ENCODE measurements around the gene ADCY6. TPM values are rescaled to one million over a fixed set of nuclear protein-coding genes. Genes with fewer than 3 reads are reported as not detected.
A peak's percentile ranks its signal among the peaks of the same experiment; 100 is the strongest.

Gene ADCY6
- total and polyA plus RNA-seq, 8 donors = 12.9 to 53.4 (median 21.6) TPM

DNA sequence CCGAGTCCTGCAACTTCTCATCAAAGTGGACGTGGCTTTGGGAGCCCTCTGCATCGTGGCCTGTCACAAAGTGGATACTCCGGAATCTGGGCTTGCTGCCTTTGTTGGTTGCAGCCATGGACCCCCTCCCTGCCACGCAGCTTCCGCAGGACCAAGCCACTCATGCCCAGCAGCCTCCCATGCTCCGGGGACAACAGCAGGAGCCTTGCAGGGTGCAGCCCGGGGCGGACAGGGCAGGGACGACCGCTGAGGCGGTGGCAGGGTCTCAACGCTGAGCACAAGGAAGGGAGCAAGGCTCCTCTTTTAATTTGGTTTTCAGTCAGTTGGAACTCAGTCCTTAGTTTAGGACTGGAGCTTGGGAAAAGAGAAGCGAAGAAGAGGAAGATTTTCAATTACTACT, 12.1 kb upstream of the ADCY6 start:
- 55 to 67% methylated on average over 14 of the region's 14 CpGs for WGBS, 2 donors
- intact Hi-C loops (cut with DNase I) = no loop called here
- FAIRE-seq (no peak), ATAC-seq (no peak), DNase-seq (no peak)
- Histone ChIP-seq H3K4me1 (no peaks in the 10 kb centered on the region), H3K4me3 (no peak overlapping the region), H3K36me3 (no peaks in the 10 kb centered on the region), H3K27me3 (no peaks in the 10 kb centered on the region), H3K9me3 (no peaks in the 10 kb centered on the region), H3K27ac (no peak overlapping the region)
- TF ChIP-seq CTCF (IDR thresholded peaks at IDR 0.05) = no peak

GRCh38 chr12:48800457-48800856, 11.6 kb upstream of the ADCY6 start:
- H3K27ac ChIP-seq = no peak overlapping the region
- no peaks in the 10 kb centered on the region for H3K36me3 ChIP-seq
- intact Hi-C loops (cut with DNase I) = no loop called here
- no peak for ATAC-seq
- H3K27me3 ChIP-seq = no peaks in the 10 kb centered on the region
- peaks cover 0 to 3% (median 0%) of the 10 kb centered on the region in 3 donors for H3K4me1 ChIP-seq
- no peak overlapping the region for H3K4me3 ChIP-seq
- H3K9me3 ChIP-seq = no peaks in the 10 kb centered on the region
- WGBS, 2 donors = 67 to 79% methylated on average over 13 to 14 of the region's 14 CpGs
- FAIRE-seq = no peak
- no peak for DNase-seq
- TF ChIP-seq CTCF (IDR thresholded peaks at IDR 0.05) = no peak

DNA sequence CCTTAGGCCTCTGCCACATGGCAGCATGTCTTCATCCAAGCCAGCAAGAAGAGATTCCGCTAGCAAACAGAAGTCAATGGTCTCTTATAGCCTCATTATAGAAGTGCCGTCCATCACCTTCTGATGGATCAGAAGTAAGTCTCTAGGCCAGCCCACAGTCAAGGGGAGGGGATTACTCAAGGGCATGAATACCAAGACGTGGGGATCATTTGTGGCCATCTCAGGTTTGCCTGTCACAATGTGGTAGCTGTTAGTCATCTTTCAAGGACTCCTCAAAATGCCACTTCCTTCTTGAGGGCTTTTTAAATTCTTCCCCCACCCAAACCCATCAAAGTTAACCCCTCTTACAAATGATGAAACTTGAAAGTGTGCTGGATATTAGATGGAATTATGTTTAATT, 8.1 kb upstream of the ADCY6 start:
- no peak overlapping the region for H3K4me3 ChIP-seq
- DNase-seq (peak in 1 of 6 donors; percentile 2), ATAC-seq (no peak), FAIRE-seq (no peak)
- no peaks in the 10 kb centered on the region for H3K9me3 ChIP-seq
- H3K27me3 ChIP-seq = no peaks in the 10 kb centered on the region
- TF ChIP-seq CTCF (IDR thresholded peaks at IDR 0.05) = no peak
- peaks cover 0 to 4% (median 0%) of the 10 kb centered on the region in 3 donors for H3K4me1 ChIP-seq
- intact Hi-C loops (cut with DNase I) = loop anchor here in 2 of 3 donors (5.0 kb wide), 2 partner anchors 40 to 45 kb away; no protein-coding TSS in a partner anchor
- H3K27ac ChIP-seq = no peak overlapping the region
- 79 to 83% methylated on average over 3 of the region's 3 CpGs for WGBS, 2 donors
- no peaks in the 10 kb centered on the region for H3K36me3 ChIP-seq

DNA sequence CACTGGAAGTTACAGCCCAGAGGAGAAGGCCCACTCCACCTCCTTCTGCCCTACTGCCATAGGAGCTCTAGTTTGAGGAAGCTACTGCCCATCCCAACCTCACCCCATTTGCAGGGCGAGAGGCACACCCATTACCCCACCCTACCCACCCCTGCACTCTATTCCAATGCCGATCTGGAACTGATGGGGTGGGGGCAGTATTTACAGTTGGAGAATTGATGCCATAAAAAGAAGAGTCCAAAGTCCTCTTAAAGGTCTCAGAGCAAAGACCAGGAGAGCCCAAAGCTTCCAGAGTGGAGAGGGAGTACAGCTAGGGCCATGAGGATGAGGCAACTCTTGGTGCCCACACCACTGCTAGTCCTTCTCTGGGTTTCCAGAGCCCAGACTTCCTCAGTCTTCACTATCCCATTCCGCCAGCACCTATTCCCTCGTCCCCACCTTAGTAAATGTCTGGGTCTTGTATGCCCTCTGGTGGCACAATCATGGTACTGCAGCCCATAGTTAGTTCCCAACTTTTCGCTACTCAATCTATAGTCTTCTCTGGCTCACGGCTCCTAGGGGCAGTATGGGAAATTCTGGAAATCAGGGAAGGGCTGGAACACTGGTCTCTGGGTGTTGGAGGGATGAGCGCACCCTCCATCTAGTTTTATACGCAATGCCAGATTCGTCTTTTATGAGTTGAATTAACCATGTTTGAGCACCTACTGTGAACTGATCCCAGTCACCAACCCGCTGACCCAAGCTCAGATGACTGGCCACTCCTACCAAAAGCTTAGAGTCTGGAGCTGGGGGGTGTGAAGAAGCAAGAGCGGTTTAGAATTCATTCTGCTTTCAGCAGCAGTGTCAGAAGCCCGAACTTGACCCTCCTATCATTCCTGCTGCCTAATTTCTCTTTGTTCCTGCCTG, 6.9 kb upstream of the ADCY6 start:
- H3K4me3 ChIP-seq = no peak overlapping the region
- peak; percentile 87 to 96 (median 94) for TF ChIP-seq CTCF (IDR thresholded peaks at IDR 0.05)
- FAIRE-seq (peak; percentile 74), ATAC-seq (peak; percentile 88 to 100 (median 97)), DNase-seq (peak; percentile 5 to 82 (median 67))
- no peaks in the 10 kb centered on the region for H3K9me3 ChIP-seq
- intact Hi-C loops (cut with DNase I) = loop anchor here in 2 of 3 donors (5.0 kb wide), 2 partner anchors 39 to 44 kb away; no protein-coding TSS in a partner anchor
- no peaks in the 10 kb centered on the region for H3K27me3 ChIP-seq
- peaks cover 0 to 4% (median under 1%) of the 10 kb centered on the region in 3 donors for H3K4me1 ChIP-seq
- H3K36me3 ChIP-seq = no peaks in the 10 kb centered on the region
- 18 to 23% methylated on average over 12 of the region's 12 CpGs for WGBS, 2 donors
- no peak overlapping the region for H3K27ac ChIP-seq

GRCh38 chr12:48794870-48795269, 6.0 kb upstream of the ADCY6 start:
- DNase-seq = no peak
- H3K4me1 ChIP-seq = peaks cover 0 to 10% (median 10%) of the 10 kb centered on the region in 3 donors
- no peaks in the 10 kb centered on the region for H3K27me3 ChIP-seq
- no peaks in the 10 kb centered on the region for H3K9me3 ChIP-seq
- no peak for FAIRE-seq
- no peak overlapping the region for H3K27ac ChIP-seq
- TF ChIP-seq CTCF (IDR thresholded peaks at IDR 0.05) = no peak
- no peaks in the 10 kb centered on the region for H3K36me3 ChIP-seq
- no peak for ATAC-seq
- intact Hi-C loops (cut with DNase I) = loop anchor here in 2 of 3 donors (5.0 kb wide), 2 partner anchors 38 to 43 kb away; no protein-coding TSS in a partner anchor
- H3K4me3 ChIP-seq = no peak overlapping the region
- 92 to 94% methylated on average over 3 of the region's 3 CpGs for WGBS, 2 donors

Measured in pancreas (tissue), 10 donors.